ENCODE measurements around the gene ALOXE3.
A peak's percentile ranks its signal among the peaks of the same experiment; 100 is the strongest.
"Not testable (repeated sequence)": the region's sequence is repeated elsewhere in the genome, so short reads cannot be mapped to it uniquely, and the experiment has no call there.

The ALOXE3 gene

GRCh38 chr17:8121407-8121680, 3.0 kb upstream of the ALOXE3 start:
- no peak for DNase-seq

- no peak for DNase-seq
Measured at GRCh38 chr17:8120520-8121406, 2.4 kb upstream of the ALOXE3 start.

GRCh38 chr17:8119581-8120519, 1.5 kb upstream of the ALOXE3 start:
- peak; percentile 44 for DNase-seq

GRCh38 chr17:8118769-8119580, 661 bp upstream of the ALOXE3 start:
- DNase-seq, result peak; percentile 66

- DNase-seq, result no peak
Measured at GRCh38 chr17:8117367-8117979, 841 bp downstream of the ALOXE3 start.

- DNase-seq, result no peak
Measured at GRCh38 chr17:8116776-8117175, 1.5 kb downstream of the ALOXE3 start.

GRCh38 chr17:8110907-8111306, 7.4 kb downstream of the ALOXE3 start:
- no peak for DNase-seq

GRCh38 chr17:8110456-8110804, 7.9 kb downstream of the ALOXE3 start:
- no peak for DNase-seq

GRCh38 chr17:8109661-8110455, 8.5 kb downstream of the ALOXE3 start:
- DNase-seq, result no peak

- no peak for DNase-seq
Measured at GRCh38 chr17:8108972-8109660, 9.2 kb downstream of the ALOXE3 start.

GRCh38 chr17:8106980-8107379, 11.3 kb downstream of the ALOXE3 start:
- not testable (repeated sequence) for DNase-seq

GRCh38 chr17:8105957-8106398, 12.3 kb downstream of the ALOXE3 start:
- no peak for DNase-seq

- no peak for DNase-seq
Measured at GRCh38 chr17:8104911-8105310, 13.4 kb downstream of the ALOXE3 start.

GRCh38 chr17:8103549-8103948, 14.8 kb downstream of the ALOXE3 start:
- DNase-seq, result no peak

GRCh38 chr17:8101721-8102120, 16.6 kb downstream of the ALOXE3 start:
- DNase-seq, result no peak

- DNase-seq, result no peak
Measured at GRCh38 chr17:8100763-8101162, 17.6 kb downstream of the ALOXE3 start.

- no peak for DNase-seq
Measured at GRCh38 chr17:8100111-8100510, 18.2 kb downstream of the ALOXE3 start.

- no peak for DNase-seq
Measured at GRCh38 chr17:8096541-8096940, 21.8 kb downstream of the ALOXE3 start.

- DNase-seq, result no peak
Measured at GRCh38 chr17:8095361-8095760, 23.0 kb downstream of the ALOXE3 start.

GRCh38 chr17:8091033-8091687, 27.2 kb downstream of the ALOXE3 start:
- DNase-seq, result peak; percentile 49

- DNase-seq, result no peak
Measured at GRCh38 chr17:8089728-8090127, 28.6 kb downstream of the ALOXE3 start.
